Smooth muscle cell (in vitro differentiated cells): Measurements from ENCODE around the gene HLX. TPM values are rescaled to one million over a fixed set of nuclear protein-coding genes. Genes with fewer than 3 reads are reported as not detected.

Source experiments
- DNase-seq: peaks from one replicate; lab custom pipeline; 2025; ENCODE audit not compliant: unreplicated experiment; lab: John Stamatoyannopoulos, UW
- H2AFZ ChIP-seq: fragments of 200-600 bp; sonication (generic); 2 replicates; pipeline ENCODE4 v1.6.0; 2016; ENCODE audit warnings: antibody characterized with exemption, low read depth, mild to moderate bottlenecking
- H3F3A ChIP-seq: fragments of 200-600 bp; sonication (generic); 2 replicates; pipeline ENCODE4 v1.6.0; 2017; ENCODE audit warnings: antibody characterized with exemption, low read depth
- H3K27ac ChIP-seq: fragments of 200-600 bp; sonication (generic); 2 replicates; pipeline ENCODE4 v1.5.1; 2016; ENCODE audit warnings: low read depth, mild to moderate bottlenecking
- H3K27me3 ChIP-seq: fragments of 200-600 bp; sonication (generic); 2 replicates; pipeline ENCODE4 v1.6.1; 2016; ENCODE audit warnings: low read depth, mild to moderate bottlenecking
- H3K36me3 ChIP-seq: fragments of 200-600 bp; sonication (generic); 2 replicates; pipeline ENCODE4 v1.5.1; 2016; ENCODE audit warnings: low read depth
- H3K4me1 ChIP-seq: fragments of 200-600 bp; sonication (generic); 2 replicates; pipeline ENCODE4 v1.5.1; 2016; ENCODE audit warnings: low read depth
- H3K4me2 ChIP-seq: fragments of 200-600 bp; sonication (generic); 2 replicates; pipeline ENCODE4 v1.6.0; 2016; ENCODE audit warnings: mild to moderate bottlenecking
- H3K4me3 ChIP-seq: fragments of 200-600 bp; sonication (generic); 2 replicates; pipeline ENCODE4 v1.5.1; 2016; ENCODE audit warnings: mild to moderate bottlenecking
- H3K79me2 ChIP-seq: fragments of 200-600 bp; sonication (generic); 2 replicates; pipeline ENCODE4 v1.6.0; 2016; ENCODE audit warnings: low read depth, mild to moderate bottlenecking
- H3K9ac ChIP-seq: fragments of 200-600 bp; sonication (generic); 2 replicates; pipeline ENCODE4 v1.6.0; 2016; ENCODE audit warnings: low read depth
- H3K9me3 ChIP-seq: fragments of 200-600 bp; sonication (generic); replicated peaks from 2 replicates; pipeline ENCODE4 v1.5.1; 2016; ENCODE audit warnings: low read depth
- H4K20me1 ChIP-seq: fragments of 200-600 bp; sonication (generic); 2 replicates; pipeline ENCODE4 v1.6.0; 2016; ENCODE audit warnings: low read depth
- CTCF ChIP-seq: fragments of 200-600 bp; sonication (generic); IDR thresholded peaks from 2 replicates; pipeline ENCODE4 v1.5.1; 2017; ENCODE audit warnings: borderline replicate concordance, mild to moderate bottlenecking, antibody characterized with exemption; ENCODE audit not compliant: insufficient read depth, poor library complexity, severe bottlenecking
- WGBS: methylation state at CpG from one replicate; pipeline ENCODE4 v1.1.7; 2016; ENCODE audit warnings: low lambda C conversion rate; 5-methylcytosine and 5-hydroxymethylcytosine counted together
- polyA plus RNA-seq: library from polyadenylated mRNA; unstranded; fragments of >200 nt; fragmentation: Nextera tagmentation; extraction: Ambion mirVana; gene quantifications from 2 replicates; pipeline ENCODE4 v1.2.1, GENCODE V29; 2016
- total RNA-seq: library from RNA; depleted of rRNA; stranded (reverse); fragments of >200 nt; gene quantifications from 2 replicates; pipeline ENCODE4 v1.2.3, GENCODE V29; 2014

The HLX gene
- total and polyA plus RNA-seq, 2 experiments from 2014 or later = 2.5 to 3.2 TPM

GRCh38 chr1:220925707-220926106 is 46.5 kb downstream of the HLX start:
- Histone ChIP-seq H3K9me3 (no peaks in the 10 kb centered on the region), H3K79me2 (no peaks in the 10 kb centered on the region), H4K20me1 (no peaks in the 10 kb centered on the region), H3F3A (no peaks in the 10 kb centered on the region), H3K4me1 (no peaks in the 10 kb centered on the region), H3K4me3 (no peak overlapping the region), H3K36me3 (no peaks in the 10 kb centered on the region), H3K27me3 (peaks cover 30% of the 10 kb centered on the region), H3K4me2 (no peak overlapping the region), H2AFZ (no peak overlapping the region), H3K9ac (no peak overlapping the region), H3K27ac (no peak overlapping the region)
- DNase-seq = no peak
- TF ChIP-seq CTCF = no peak
- WGBS = 91% methylated on average over 2 of the region's 2 CpGs

DNA sequence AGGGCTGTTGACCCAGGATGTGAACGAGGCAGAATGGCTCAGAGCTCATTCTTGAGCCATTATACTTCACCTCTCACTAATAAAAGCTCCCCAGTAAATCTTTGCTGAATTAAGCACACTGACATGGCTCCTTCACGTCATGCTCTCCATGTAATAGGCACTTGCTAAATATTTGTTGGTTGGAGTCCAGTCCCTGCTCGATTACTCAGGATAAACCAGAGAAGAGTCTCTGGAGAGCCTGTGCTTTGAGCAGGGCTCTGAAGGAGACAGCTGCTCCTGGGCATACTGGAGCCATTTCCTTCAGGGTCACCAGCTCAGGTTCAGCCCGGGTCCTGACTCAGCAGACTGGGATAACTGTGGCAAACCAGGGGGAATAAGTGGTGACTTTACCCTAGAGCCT is 46.9 kb downstream of the HLX start:
- H3F3A ChIP-seq = no peaks in the 10 kb centered on the region
- H3K9me3 ChIP-seq = no peaks in the 10 kb centered on the region
- no peak overlapping the region for H3K27ac ChIP-seq
- H3K4me3 ChIP-seq = no peak overlapping the region
- no peak overlapping the region for H2AFZ ChIP-seq
- WGBS = 71% methylated on average over 4 of the region's 4 CpGs
- no peaks in the 10 kb centered on the region for H3K79me2 ChIP-seq
- H3K4me2 ChIP-seq = no peak overlapping the region
- no peaks in the 10 kb centered on the region for H3K36me3 ChIP-seq
- no peak overlapping the region for H3K9ac ChIP-seq
- H4K20me1 ChIP-seq = no peaks in the 10 kb centered on the region
- peaks cover 28% of the 10 kb centered on the region for H3K27me3 ChIP-seq
- no peak for DNase-seq
- TF ChIP-seq CTCF = no peak
- H3K4me1 ChIP-seq = no peaks in the 10 kb centered on the region

DNA sequence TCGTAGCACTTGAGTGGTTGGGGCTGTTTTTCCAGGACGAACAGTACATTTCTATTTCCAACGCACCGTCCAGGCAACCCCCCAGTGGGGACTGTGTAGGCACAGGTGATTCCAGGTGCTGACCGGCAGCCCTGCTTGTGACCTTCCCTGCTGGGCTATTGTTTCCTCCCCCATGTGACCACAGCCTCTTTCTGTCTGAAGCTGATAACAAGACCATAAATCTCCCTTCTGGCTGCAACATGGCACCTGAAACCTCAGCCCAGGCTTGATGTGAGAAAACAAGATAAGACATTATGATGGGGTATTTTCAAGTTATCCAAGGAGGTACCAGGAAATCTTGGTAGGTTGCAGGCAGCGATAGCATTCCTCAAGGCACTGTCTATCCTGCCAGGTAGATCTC is 48.2 kb downstream of the HLX start:
- H4K20me1 ChIP-seq = no peaks in the 10 kb centered on the region
- no peaks in the 10 kb centered on the region for H3K9me3 ChIP-seq
- no peak overlapping the region for H2AFZ ChIP-seq
- no peak for TF ChIP-seq CTCF
- DNase-seq = no peak
- no peaks in the 10 kb centered on the region for H3F3A ChIP-seq
- H3K36me3 ChIP-seq = no peaks in the 10 kb centered on the region
- H3K4me2 ChIP-seq = no peak overlapping the region
- H3K27ac ChIP-seq = no peak overlapping the region
- H3K27me3 ChIP-seq = peaks cover 29% of the 10 kb centered on the region
- no peaks in the 10 kb centered on the region for H3K79me2 ChIP-seq
- no peak overlapping the region for H3K4me3 ChIP-seq
- no peak overlapping the region for H3K9ac ChIP-seq
- H3K4me1 ChIP-seq = no peaks in the 10 kb centered on the region
- 72% methylated on average over 6 of the region's 6 CpGs for WGBS

DNA sequence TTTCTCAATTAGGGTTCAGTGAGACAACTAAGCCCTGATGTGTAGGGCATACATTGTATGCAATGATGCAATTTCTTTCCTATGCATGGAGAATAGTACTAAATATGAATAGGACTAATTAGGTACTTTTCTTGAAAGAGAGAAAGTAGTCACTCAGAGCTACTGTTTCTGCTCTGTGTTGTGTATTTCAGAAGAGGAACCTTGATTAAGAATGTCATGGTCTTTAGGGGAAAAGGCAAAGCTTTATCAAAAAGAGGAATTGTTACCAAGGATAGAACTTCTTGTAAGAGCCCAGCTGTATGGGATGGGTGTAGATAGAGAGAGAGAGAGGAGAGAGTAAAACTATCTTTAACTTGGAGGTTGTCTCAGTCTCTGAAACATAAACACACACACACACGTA is 49.1 kb downstream of the HLX start:
- whole genome bisulfite sequencing = 80% methylated on average over 1 of the region's 1 CpG
- H3K79me2 ChIP-seq = no peaks in the 10 kb centered on the region
- H4K20me1 ChIP-seq = no peaks in the 10 kb centered on the region
- no peak overlapping the region for H3K4me3 ChIP-seq
- no peak for DNase-seq
- H3K27ac ChIP-seq = no peak overlapping the region
- H3K4me2 ChIP-seq = no peak overlapping the region
- no peak overlapping the region for H2AFZ ChIP-seq
- H3K9me3 ChIP-seq = no peaks in the 10 kb centered on the region
- no peaks in the 10 kb centered on the region for H3K4me1 ChIP-seq
- no peaks in the 10 kb centered on the region for H3F3A ChIP-seq
- no peaks in the 10 kb centered on the region for H3K36me3 ChIP-seq
- TF ChIP-seq CTCF = no peak
- H3K9ac ChIP-seq = no peak overlapping the region
- peaks cover 37% of the 10 kb centered on the region for H3K27me3 ChIP-seq
